Psoas muscle (tissue), 8 donors: ENCODE measurements around the gene RPRM. TPM values are rescaled to one million over a fixed set of nuclear protein-coding genes. Genes with fewer than 3 reads are reported as not detected.
A peak's percentile ranks its signal among the peaks of the same experiment; 100 is the strongest.
"Not testable (repeated sequence)": the region's sequence is repeated elsewhere in the genome, so short reads cannot be mapped to it uniquely, and the experiment has no call there.

Source experiments
- ATAC-seq, 4 donors: fragments of 200-7000 bp; cut with Tn5 transposase; one replicate each; pipeline ENCODE4 v1.9.1; 2020; ENCODE audit warnings: moderate library complexity in 3 of 4, mild to moderate bottlenecking in 2 of 4
- DNase-seq, 2 donors: peaks; one replicate each; pipeline ENCODE4 v3.0.0-alpha.2; 2020
- H3K27ac ChIP-seq: fragments of 200-600 bp; one replicate; pipeline ENCODE4 v1.8.0; 2022
- H3K27me3 ChIP-seq, 3 donors: fragments of 200-600 bp in 1 of 3; one replicate each; pipeline versions ENCODE4 v1.6.1 to v1.8.0; 2013 to 2022; ENCODE audit warnings: low read length in 2 of 3, mild to moderate bottlenecking in 2 of 3, moderate library complexity in 1 of 3; ENCODE audit not compliant: insufficient read depth in 3 of 3
- H3K36me3 ChIP-seq, 2 donors: fragments of 200-600 bp in 1 of 2; one replicate each; pipeline versions ENCODE4 v1.6.1 to v1.8.0; 2013 to 2022; ENCODE audit warnings: low read depth in 1 of 2, mild to moderate bottlenecking in 1 of 2, moderate library complexity in 1 of 2; ENCODE audit not compliant: insufficient read depth in 1 of 2
- H3K4me1 ChIP-seq: fragments of 200-600 bp; one replicate; pipeline ENCODE4 v1.8.0; 2022
- H3K4me3 ChIP-seq: fragments of 200-600 bp; one replicate; pipeline ENCODE4 v1.8.0; 2022; ENCODE audit warnings: mild to moderate bottlenecking
- H3K9me3 ChIP-seq: fragments of 200-600 bp; one replicate; pipeline ENCODE4 v1.8.0; 2022
- CTCF ChIP-seq: fragments of 200-600 bp; IDR thresholded peaks from one replicate; pipeline ENCODE4 v1.8.0; 2022; ENCODE audit warnings: antibody characterized with exemption
- WGBS, 3 donors: extraction: QIAGEN DNeasy Blood & Tissue Kit; methylation state at CpG; one replicate each; pipeline versions ENCODE4 v1.1.6 to v1.1.7; 2013; 5-methylcytosine and 5-hydroxymethylcytosine counted together
- intact Hi-C, 2 donors: fragments of 100-400 bp; cut with DNase I; formaldehyde crosslinking; loops; one replicate each; pipeline versions ENCODE4 v1.11.0 to v1.14.2; 2022
- polyA plus RNA-seq, 3 donors: library from polyadenylated mRNA; stranded (reverse); fragments of 200-250 nt; gene quantifications; one replicate each; pipeline ENCODE4 v1.2.3, GENCODE V29; 2013
- total RNA-seq, 4 donors: library from RNA; stranded (reverse); fragmentation: NEBNext Ultra II Directional in 2 of 4; extraction: Animal tissue kit (Norgen Biotek cat#: 25700) in 2 of 4; gene quantifications; one replicate each; pipeline versions ENCODE4 v1.2.1 to v1.2.4, GENCODE V29; 2021 to 2023
- donor health status: healthy with polysubstance abuse.
- donor health status: DM: no; HTN: no; CAD: no; lungs with moderate emphysema.
- donor health status: Bipolar disorder and iron deficiency.
- donor health status: healthy.
- donor health status: DM: yes; HTN: yes; CAD: no.
- donor health status: DM: no; HTN: no; CAD: no.
- donor health status: DM: no; HTN: no; CAD: no.
- donor health status: DM: yes; HTN: yes; CAD: no.

RPRM gene
- total and polyA plus RNA-seq, 7 donors: not detected

- intact Hi-C loops: no loop called here
- H3K27ac ChIP-seq: no peak overlapping the region
- no peaks in the 10 kb centered on the region for H3K9me3 ChIP-seq
- ATAC-seq (no peak), DNase-seq (peak in 1 of 2 donors; percentile 12)
- WGBS, 3 donors: 85 to 90% (median 88%) methylated on average over 21 of the region's 21 CpGs
- no peaks in the 10 kb centered on the region for H3K4me1 ChIP-seq
- H3K4me3 ChIP-seq: no peak overlapping the region
- no peak for TF ChIP-seq CTCF
- no peaks in the 10 kb centered on the region for H3K27me3 ChIP-seq
- no peaks in the 10 kb centered on the region for H3K36me3 ChIP-seq
Observed at GRCh38 chr2:153455403-153455802, 23.2 kb downstream of the RPRM start.

GRCh38 chr2:153451611-153452010 is 27.0 kb downstream of the RPRM start:
- no peaks in the 10 kb centered on the region for H3K27me3 ChIP-seq
- no peak overlapping the region for H3K4me3 ChIP-seq
- H3K4me1 ChIP-seq: no peaks in the 10 kb centered on the region
- no peaks in the 10 kb centered on the region for H3K36me3 ChIP-seq
- no peak for DNase-seq
- intact Hi-C loops: no loop called here
- H3K27ac ChIP-seq: no peak overlapping the region
- no peaks in the 10 kb centered on the region for H3K9me3 ChIP-seq
- no peak for TF ChIP-seq CTCF
- no peak for ATAC-seq
- WGBS, 3 donors: 86 to 91% (median 88%) methylated on average over 5 of the region's 5 CpGs

GRCh38 chr2:153443106-153443505 is 35.5 kb downstream of the RPRM start:
- Histone ChIP-seq H3K4me3 (no peak overlapping the region), H3K27me3 (no peaks in the 10 kb centered on the region), H3K27ac (no peak overlapping the region), H3K4me1 (no peaks in the 10 kb centered on the region), H3K9me3 (no peaks in the 10 kb centered on the region), H3K36me3 (no peaks in the 10 kb centered on the region)
- intact Hi-C loops: no loop called here
- WGBS, 3 donors: 52 to 67% (median 59%) methylated on average over 4 of the region's 4 CpGs
- no peak for DNase-seq
- no peak for ATAC-seq
- no peak for TF ChIP-seq CTCF

GRCh38 chr2:153442616-153443015 is 35.9 kb downstream of the RPRM start:
- H3K27me3 ChIP-seq, H3K36me3 ChIP-seq, intact Hi-C loops, H3K4me1 ChIP-seq, ATAC-seq, H3K9me3 ChIP-seq, H3K4me3 ChIP-seq, DNase-seq, H3K27ac ChIP-seq: not testable (repeated sequence)
- WGBS, 3 donors: 62 to 71% (median 68%) methylated on average over 5 of the region's 5 CpGs

GRCh38 chr2:153440090-153440489 is 38.5 kb downstream of the RPRM start:
- H3K27me3 ChIP-seq, H3K27ac ChIP-seq, ATAC-seq, H3K4me3 ChIP-seq, intact Hi-C loops, H3K9me3 ChIP-seq, H3K36me3 ChIP-seq, H3K4me1 ChIP-seq, DNase-seq: not testable (repeated sequence)
- 88 to 98% (median 90%) methylated on average over 2 of the region's 2 CpGs for WGBS, 3 donors

- Histone ChIP-seq H3K9me3 (no peaks in the 10 kb centered on the region), H3K4me3 (no peak overlapping the region), H3K36me3 (no peaks in the 10 kb centered on the region), H3K27ac (no peak overlapping the region), H3K4me1 (no peaks in the 10 kb centered on the region), H3K27me3 (no peaks in the 10 kb centered on the region)
- WGBS, 3 donors: 79 to 80% (median 80%) methylated on average over 3 of the region's 3 CpGs
- TF ChIP-seq CTCF: no peak
- intact Hi-C loops: no loop called here
- ATAC-seq: no peak
- no peak for DNase-seq
Observed at GRCh38 chr2:153433403-153433802, 45.2 kb downstream of the RPRM start.
